ENCODE measurements around the gene ZNF71. TPM values are rescaled to one million over a fixed set of nuclear protein-coding genes. Genes with fewer than 3 reads are reported as not detected.

ZNF71 gene
- polyA plus RNA-seq, 1 donor: 8.1 TPM

Other genes starting within 250 kb of the ZNF71 start
- gene ZNF582, start 201.8 kb upstream of the ZNF71 start, polyA plus RNA-seq (ENCODE audit: insufficient read length): 6.0 TPM
- 7.0 TPM for gene ZNF583, start 191.0 kb upstream of the ZNF71 start, polyA plus RNA-seq (ENCODE audit: insufficient read length)
- 11.0 TPM for gene ZNF667, start 118.0 kb upstream of the ZNF71 start, polyA plus RNA-seq (ENCODE audit: insufficient read length)
- gene ZNF471, start 87.4 kb upstream of the ZNF71 start, polyA plus RNA-seq (ENCODE audit: insufficient read length): 14.6 TPM
- 9.9 TPM for gene ZFP28, start 56.4 kb upstream of the ZNF71 start, polyA plus RNA-seq (ENCODE audit: insufficient read length)
- 4.9 TPM for gene ZNF470, start 27.8 kb upstream of the ZNF71 start, polyA plus RNA-seq (ENCODE audit: insufficient read length)
- gene SMIM17, start 47.9 kb downstream of the ZNF71 start, polyA plus RNA-seq (ENCODE audit: insufficient read length): 1.3 TPM
- 3.3 TPM for gene ZNF835, start 76.5 kb downstream of the ZNF71 start, polyA plus RNA-seq (ENCODE audit: insufficient read length)
- 197 TPM for gene PEG3, start 245.4 kb downstream of the ZNF71 start, polyA plus RNA-seq (ENCODE audit: insufficient read length)
- gene ZIM2, start 245.4 kb downstream of the ZNF71 start, polyA plus RNA-seq (ENCODE audit: insufficient read length): 4.2 TPM